A673 (cell line): ENCODE results near the gene FSTL4. TPM values are rescaled to one million over a fixed set of nuclear protein-coding genes. Genes with fewer than 3 reads are reported as not detected.

Experiments
- BruUV-seq: library from RNA; stranded (reverse); fragments of 400-500 nt; replicated peaks from 2 replicates; lab custom pipeline; 2021; lab: Mats Ljungman, UMichigan
- CTCF ChIA-PET: fragments of 300-600 bp; sonication (Branson Sonifier 250); formaldehyde crosslinking; loops from one replicate; lab custom pipeline; 2022; ENCODE audit warnings: antibody characterized with exemption; lab: Charles Lee
- POLR2A ChIA-PET: fragments of 300-600 bp; sonication (Branson Sonifier 250); formaldehyde crosslinking; loops from one replicate; lab custom pipeline; 2022; ENCODE audit warnings: antibody characterized with exemption; ENCODE audit not compliant: low non-redundant PET; lab: Charles Lee
- DNase-seq: peaks from one replicate; pipeline ENCODE4 v3.0.0-alpha.2; 2015; ENCODE audit warnings: low spot score
- H3K27ac ChIP-seq: fragments of 200-600 bp; sonication (generic); 2 replicates; pipeline ENCODE4 v1.5.1; 2016; ENCODE audit warnings: mixed run types, low read depth, mild to moderate bottlenecking, mixed read lengths, antibody characterized with exemption, low read length; ENCODE audit not compliant: poor library complexity, severe bottlenecking
- H3K27me3 ChIP-seq: fragments of 200-600 bp; sonication (generic); replicated peaks from 2 replicates; pipeline ENCODE4 v1.6.1; 2017; ENCODE audit warnings: mixed run types, low read depth, mild to moderate bottlenecking, mixed read lengths, antibody characterized with exemption, low read length; ENCODE audit not compliant: insufficient read depth, poor library complexity
- H3K36me3 ChIP-seq: fragments of 200-600 bp; sonication (generic); 2 replicates; pipeline ENCODE4 v1.6.1; 2016; ENCODE audit warnings: mixed run types, mild to moderate bottlenecking, mixed read lengths, antibody characterized with exemption, low read length; ENCODE audit not compliant: insufficient read depth, poor library complexity, severe bottlenecking
- H3K4me1 ChIP-seq: fragments of 200-600 bp; sonication (generic); 2 replicates; pipeline ENCODE4 v1.6.1; 2017; ENCODE audit warnings: mixed run types, mild to moderate bottlenecking, mixed read lengths, antibody characterized with exemption, low read length; ENCODE audit not compliant: insufficient read depth, poor library complexity, severe bottlenecking
- H3K4me3 ChIP-seq: fragments of 200-600 bp; sonication (generic); 2 replicates; pipeline ENCODE4 v1.5.1; 2016; ENCODE audit warnings: low read depth, mixed run types, mild to moderate bottlenecking, mixed read lengths, low read length; ENCODE audit not compliant: poor library complexity, severe bottlenecking
- H3K9me3 ChIP-seq: fragments of 200-600 bp; sonication (generic); 2 replicates; pipeline ENCODE4 v1.6.1; 2016; ENCODE audit warnings: mixed run types, low read depth, mild to moderate bottlenecking, mixed read lengths, antibody characterized with exemption, low read length; ENCODE audit not compliant: poor library complexity, severe bottlenecking
- EZH2 ChIP-seq: fragments of 200-600 bp; sonication (generic); IDR thresholded peaks from 2 replicates; pipeline ENCODE4 v1.6.1; 2017; ENCODE audit warnings: borderline replicate concordance, low read depth, mild to moderate bottlenecking, mixed read lengths, antibody characterized with exemption, low read length; ENCODE audit not compliant: poor library complexity, severe bottlenecking
- intact Hi-C: fragments of 100-400 bp; cut with micrococcal nuclease; formaldehyde crosslinking; loops from one replicate; pipeline ENCODE4 v1.10.0; 2022; ENCODE audit not compliant: unreplicated experiment
- total RNA-seq: library from RNA; stranded (reverse); gene quantifications from 2 replicates; pipeline ENCODE4 v1.2.3, GENCODE V29; 2021
- TF ChIP-seq, protein P1 (sequence below): fragments of 300-800, 200-600 bp; sonication (generic); conservative IDR thresholded peaks from 2 replicates; pipeline ENCODE4 v1.5.1; 2017; ENCODE audit warnings: low read depth, mild to moderate bottlenecking, antibody characterized with exemption, low read length, moderate library complexity, mixed read lengths

Gene FSTL4
- total RNA-seq, 1 experiment from 2014 or later = 0.86 TPM

DNA sequence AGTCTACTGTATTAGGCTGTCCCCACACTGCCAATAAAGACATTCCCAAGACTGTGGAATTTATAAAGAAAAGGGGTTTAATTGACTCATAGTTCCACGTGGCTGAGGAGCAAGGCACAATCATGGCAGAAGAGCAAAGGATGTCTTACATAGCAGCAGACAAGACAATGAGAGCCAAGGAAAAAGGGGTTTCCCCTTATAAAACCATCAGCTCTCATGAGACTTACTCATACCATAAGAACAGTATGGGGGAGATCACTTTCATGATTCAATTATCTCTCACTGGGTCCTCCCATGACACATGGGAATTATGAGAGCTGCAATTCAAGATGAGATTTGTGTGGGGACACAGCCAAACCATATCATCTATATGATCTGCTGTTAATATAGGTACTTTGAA is 14.8 kb upstream of the FSTL4 start:
- POLR2A ChIA-PET = no interaction called here
- H3K4me1 ChIP-seq = no peaks in the 10 kb centered on the region
- CTCF ChIA-PET = no interaction called here
- no TSS peak for BruUV-seq
- no peak overlapping the region for H3K27ac ChIP-seq
- H3K36me3 ChIP-seq = no peaks in the 10 kb centered on the region
- TF ChIP-seq, protein P1, sequence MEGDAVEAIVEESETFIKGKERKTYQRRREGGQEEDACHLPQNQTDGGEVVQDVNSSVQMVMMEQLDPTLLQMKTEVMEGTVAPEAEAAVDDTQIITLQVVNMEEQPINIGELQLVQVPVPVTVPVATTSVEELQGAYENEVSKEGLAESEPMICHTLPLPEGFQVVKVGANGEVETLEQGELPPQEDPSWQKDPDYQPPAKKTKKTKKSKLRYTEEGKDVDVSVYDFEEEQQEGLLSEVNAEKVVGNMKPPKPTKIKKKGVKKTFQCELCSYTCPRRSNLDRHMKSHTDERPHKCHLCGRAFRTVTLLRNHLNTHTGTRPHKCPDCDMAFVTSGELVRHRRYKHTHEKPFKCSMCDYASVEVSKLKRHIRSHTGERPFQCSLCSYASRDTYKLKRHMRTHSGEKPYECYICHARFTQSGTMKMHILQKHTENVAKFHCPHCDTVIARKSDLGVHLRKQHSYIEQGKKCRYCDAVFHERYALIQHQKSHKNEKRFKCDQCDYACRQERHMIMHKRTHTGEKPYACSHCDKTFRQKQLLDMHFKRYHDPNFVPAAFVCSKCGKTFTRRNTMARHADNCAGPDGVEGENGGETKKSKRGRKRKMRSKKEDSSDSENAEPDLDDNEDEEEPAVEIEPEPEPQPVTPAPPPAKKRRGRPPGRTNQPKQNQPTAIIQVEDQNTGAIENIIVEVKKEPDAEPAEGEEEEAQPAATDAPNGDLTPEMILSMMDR = no peak
- no peak for TF ChIP-seq EZH2
- no peak for DNase-seq
- intact Hi-C loops = no loop called here
- H3K4me3 ChIP-seq = no peak overlapping the region
- H3K9me3 ChIP-seq = no peaks in the 10 kb centered on the region
- H3K27me3 ChIP-seq = peaks cover 6% of the 10 kb centered on the region

DNA sequence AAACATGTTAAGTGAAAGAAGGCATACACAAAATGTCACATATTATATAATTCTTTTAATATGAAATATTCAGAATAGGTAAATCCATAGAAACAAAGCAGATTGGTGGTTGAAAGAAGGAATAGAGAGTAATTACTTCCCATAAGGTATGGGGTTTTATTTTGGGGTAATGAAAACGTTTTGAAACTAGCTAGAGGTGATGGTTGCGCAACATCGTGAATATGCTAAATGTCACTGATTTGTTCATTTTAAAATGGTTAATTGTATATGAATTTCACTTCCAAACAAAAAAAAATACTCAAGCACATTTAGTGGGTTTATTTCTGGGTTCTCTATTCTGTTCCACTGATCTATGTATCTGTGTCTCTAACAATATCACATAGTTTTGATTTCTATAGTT is 12.0 kb upstream of the FSTL4 start:
- H3K4me1 ChIP-seq = no peaks in the 10 kb centered on the region
- no peak overlapping the region for H3K27ac ChIP-seq
- H3K27me3 ChIP-seq = peaks cover 8% of the 10 kb centered on the region
- CTCF ChIA-PET = no interaction called here
- no peaks in the 10 kb centered on the region for H3K36me3 ChIP-seq
- H3K4me3 ChIP-seq = no peak overlapping the region
- intact Hi-C loops = no loop called here
- TF ChIP-seq, protein P1 = no peak
- TF ChIP-seq EZH2 = no peak
- BruUV-seq = no TSS peak
- no peak for DNase-seq
- POLR2A ChIA-PET = no interaction called here
- H3K9me3 ChIP-seq = no peaks in the 10 kb centered on the region

DNA sequence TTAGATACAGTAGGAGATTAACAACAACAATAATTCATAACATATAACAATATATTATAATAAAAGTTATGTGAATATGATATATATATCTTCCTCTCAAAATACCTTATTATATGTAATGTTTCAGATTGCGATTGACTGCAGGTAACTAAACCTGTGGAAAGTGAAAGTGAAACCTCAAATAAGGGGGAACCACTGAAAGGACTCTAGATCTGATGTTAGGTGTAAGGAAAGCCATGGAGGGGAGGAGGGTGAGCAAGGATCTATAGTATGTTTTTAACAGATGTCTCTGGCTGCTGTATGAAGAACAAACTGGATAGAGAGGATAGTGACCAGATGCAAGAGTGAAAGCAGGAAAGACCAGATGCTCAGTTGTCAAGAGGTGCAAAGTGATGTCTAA is 5.8 kb upstream of the FSTL4 start:
- TF ChIP-seq, protein P1 = no peak
- no peak for TF ChIP-seq EZH2
- Histone ChIP-seq H3K4me3 (no peak overlapping the region), H3K27me3 (peaks cover 26% of the 10 kb centered on the region), H3K27ac (no peak overlapping the region), H3K4me1 (no peaks in the 10 kb centered on the region), H3K9me3 (no peaks in the 10 kb centered on the region), H3K36me3 (no peaks in the 10 kb centered on the region)
- no TSS peak for BruUV-seq
- ChIA-PET CTCF (no interaction called here), POLR2A (no interaction called here)
- intact Hi-C loops = no loop called here
- DNase-seq = no peak
